Measurements from ENCODE around the gene CABCOCO1.

The CABCOCO1 gene

DNA sequence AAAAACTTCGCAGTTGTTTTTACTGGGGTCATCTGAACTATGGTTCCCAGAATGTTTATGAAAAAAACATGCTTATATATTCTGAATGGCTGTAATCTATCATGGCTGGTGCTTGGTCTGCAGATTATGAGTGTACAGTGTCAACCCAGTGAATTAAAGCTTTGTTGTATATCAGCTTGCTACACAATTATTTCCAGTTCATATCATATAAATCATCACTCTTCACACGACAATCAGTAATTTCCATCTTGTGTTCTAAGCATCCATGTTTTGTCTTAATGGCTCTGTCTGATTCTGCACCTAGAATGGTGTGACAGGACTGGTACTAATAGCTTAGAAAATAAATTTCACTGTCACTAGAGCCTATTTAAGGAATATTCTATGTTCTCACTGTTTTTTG lies 83.6 kb downstream of the CABCOCO1 start:
- TF ChIP-seq CTCF (conservative IDR thresholded peaks at IDR 0.05; ENCODE audit: low read depth, low read length) = no peak
- DNase-seq (ENCODE audit: low read depth) = no peak

GRCh38 chr10:61747307-61747706 lies 84.6 kb downstream of the CABCOCO1 start:
- DNase-seq (ENCODE audit: low read depth) = peak; percentile 53
- no peak for TF ChIP-seq CTCF (conservative IDR thresholded peaks at IDR 0.05; ENCODE audit: low read depth, low read length)
- no peak overlapping the region for H3K4me3 ChIP-seq (ENCODE audit: low read length)

More for the DNA sequence above, 83.6 kb downstream of the CABCOCO1 start:
- no peak overlapping the region for H3K4me3 ChIP-seq (ENCODE audit: low read length)

- DNase-seq (ENCODE audit: low read depth) = no peak
- H3K4me3 ChIP-seq (ENCODE audit: low read length) = no peak overlapping the region
- no peak for TF ChIP-seq CTCF (conservative IDR thresholded peaks at IDR 0.05; ENCODE audit: low read depth, low read length)
These were observed 86.6 kb downstream of the CABCOCO1 start for GRCh38 chr10:61749291-61749690.

DNA sequence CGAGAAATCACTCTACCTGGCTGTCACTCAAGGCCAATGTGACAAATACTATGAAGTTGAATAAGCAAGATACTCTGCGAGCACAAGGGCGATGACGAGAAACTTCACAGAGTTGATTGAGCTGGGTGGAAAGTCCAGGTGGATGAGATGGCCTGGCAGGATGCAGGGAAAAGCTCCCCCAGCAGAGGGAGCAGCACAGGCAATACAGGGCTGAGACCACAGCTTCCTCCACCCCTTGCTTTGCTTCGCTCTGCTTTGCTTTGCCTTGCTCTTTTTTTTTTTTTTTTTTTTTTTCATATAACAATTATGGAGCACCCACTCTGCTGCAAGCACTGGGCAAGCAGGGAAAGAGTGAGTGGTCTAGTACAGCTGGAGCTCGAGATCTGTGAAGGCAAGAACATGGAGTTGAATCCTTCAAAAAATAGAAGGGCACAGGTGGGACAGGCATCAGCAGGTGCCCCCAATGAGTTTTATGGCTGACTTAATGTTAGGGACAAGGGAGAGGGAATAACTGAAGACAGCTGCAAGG lies 88.3 kb downstream of the CABCOCO1 start:
- DNase-seq (ENCODE audit: low read depth) = no peak
- no peak overlapping the region for H3K4me3 ChIP-seq (ENCODE audit: low read length)
- TF ChIP-seq CTCF (conservative IDR thresholded peaks at IDR 0.05; ENCODE audit: low read depth, low read length) = peak; percentile 90

DNA sequence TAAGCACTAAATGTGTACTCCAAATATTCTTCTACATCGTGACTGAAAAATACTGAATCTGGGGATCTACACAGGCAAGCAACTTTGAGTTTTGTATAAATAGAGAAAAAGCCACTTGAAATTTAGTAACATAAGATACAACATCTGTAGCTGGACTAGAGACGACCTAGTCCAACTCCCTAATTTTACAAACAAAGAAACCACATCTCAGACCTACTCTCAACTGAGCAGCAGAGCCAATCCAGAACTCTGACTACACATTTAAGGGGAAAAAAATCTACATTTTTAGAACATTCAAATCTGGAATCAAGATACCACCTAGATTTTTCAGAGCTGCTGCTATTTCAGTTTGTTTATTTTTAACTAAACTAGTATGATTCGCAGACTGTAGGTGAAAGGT lies 88.9 kb downstream of the CABCOCO1 start:
- TF ChIP-seq CTCF (conservative IDR thresholded peaks at IDR 0.05; ENCODE audit: low read depth, low read length) = no peak
- DNase-seq (ENCODE audit: low read depth) = no peak
- H3K4me3 ChIP-seq (ENCODE audit: low read length) = no peak overlapping the region

DNA sequence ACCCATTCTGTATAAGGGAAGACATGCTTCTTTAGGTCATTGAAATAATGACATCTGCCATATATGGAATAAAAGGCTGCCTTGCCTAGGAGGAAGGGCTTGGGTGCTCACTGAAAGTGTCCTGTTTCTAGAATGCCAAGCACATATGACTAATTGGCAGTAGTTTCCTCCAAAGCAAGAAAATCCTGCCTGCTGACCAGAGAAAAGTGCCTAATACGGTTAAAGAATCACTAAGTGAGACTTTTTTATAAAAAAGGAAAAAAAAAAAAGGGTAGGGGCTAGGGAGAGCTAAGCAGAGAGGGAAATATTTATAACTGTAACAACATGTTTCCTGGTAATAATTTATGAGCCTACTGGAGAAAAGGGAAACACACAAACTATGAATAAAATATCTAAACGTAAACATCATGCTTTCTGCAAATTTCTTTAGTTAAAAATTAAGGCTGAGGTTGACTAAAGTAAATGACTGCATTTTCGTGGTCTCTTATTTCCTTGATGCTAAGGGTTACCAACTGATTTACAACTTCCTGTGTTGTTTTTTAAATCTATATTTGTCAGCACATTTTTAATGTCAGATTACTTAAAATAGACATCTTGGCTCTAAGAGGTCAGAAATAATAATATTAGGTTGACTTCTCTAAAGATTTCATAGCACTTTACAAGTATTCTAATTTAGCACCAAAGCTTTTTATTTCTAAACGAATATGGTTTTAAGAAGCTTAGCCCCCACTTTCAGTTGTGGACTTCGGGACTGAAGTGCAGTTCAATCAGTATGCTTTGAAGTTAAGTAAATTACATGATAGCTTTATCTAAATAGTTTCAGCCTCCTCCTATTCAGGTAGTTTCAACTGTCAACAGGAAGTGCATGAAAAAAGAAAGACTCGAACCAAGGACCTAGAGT lies 89.6 kb downstream of the CABCOCO1 start:
- TF ChIP-seq CTCF (conservative IDR thresholded peaks at IDR 0.05; ENCODE audit: low read depth, low read length) = no peak
- DNase-seq (ENCODE audit: low read depth) = peak; percentile 68
- H3K4me3 ChIP-seq (ENCODE audit: low read length) = no peak overlapping the region

- H3K4me3 ChIP-seq (ENCODE audit: low read length) = no peak overlapping the region
- TF ChIP-seq CTCF (conservative IDR thresholded peaks at IDR 0.05; ENCODE audit: low read depth, low read length) = no peak
- no peak for DNase-seq (ENCODE audit: low read depth)
These were observed 90.7 kb downstream of the CABCOCO1 start for GRCh38 chr10:61753453-61753852.

Measured in retinal pigment epithelial cell (primary cell).